NCI-H2081 (cell line): ENCODE measurements around the gene TRPM4.
"Not testable (repeated sequence)": the region's sequence is repeated elsewhere in the genome, so short reads cannot be mapped to it uniquely, and the experiment has no call there.

Experiments
- DNase-seq, 2 experiments: peaks; one replicate each; lab custom pipeline; 2025; lab: John Stamatoyannopoulos, UW

The TRPM4 gene

DNA sequence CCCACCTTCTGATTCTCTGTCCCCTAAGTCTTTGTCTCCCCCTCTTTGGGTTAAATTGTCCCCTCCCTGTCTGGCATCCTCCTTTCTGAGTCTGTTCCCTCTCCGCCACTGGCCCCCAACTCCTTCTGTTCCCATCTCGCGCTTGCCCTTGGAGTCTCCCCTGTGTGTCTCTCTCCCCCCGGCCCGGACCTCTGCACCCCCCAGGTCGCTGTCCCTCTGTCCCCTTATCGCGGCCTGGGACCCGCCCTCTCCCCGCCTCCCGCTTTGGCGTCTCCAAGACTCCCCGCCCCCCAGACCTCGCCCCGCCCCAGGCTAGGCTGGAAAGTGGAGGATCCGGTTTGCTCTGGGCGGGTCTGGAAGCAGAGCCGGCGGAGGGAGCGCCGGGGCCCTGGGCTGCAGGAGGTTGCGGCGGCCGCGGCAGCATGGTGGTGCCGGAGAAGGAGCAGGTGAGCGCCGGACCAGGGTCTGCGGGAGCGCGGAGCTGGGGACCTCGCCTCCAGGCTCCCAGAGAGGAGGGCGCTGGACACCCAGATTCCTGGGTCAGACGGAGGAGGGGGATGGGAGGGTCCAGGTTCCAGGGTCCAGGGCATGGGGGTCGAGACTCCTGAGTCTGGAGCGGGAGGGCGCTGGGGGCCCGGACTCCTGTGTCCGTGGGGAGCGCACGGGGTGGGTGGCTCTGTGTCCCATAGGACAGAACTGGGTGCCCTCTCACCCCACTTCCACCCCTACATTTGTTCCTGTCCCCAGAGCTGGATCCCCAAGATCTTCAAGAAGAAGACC lies at the start of gene TRPM4:
Gene TRPM4, plus strand, starts transcription at position 348 of the 780 bp plus-strand sequence. Its CDS starts 75 bp downstream, at position 423.
- peak; percentile 73 to 76 for DNase-seq

DNA sequence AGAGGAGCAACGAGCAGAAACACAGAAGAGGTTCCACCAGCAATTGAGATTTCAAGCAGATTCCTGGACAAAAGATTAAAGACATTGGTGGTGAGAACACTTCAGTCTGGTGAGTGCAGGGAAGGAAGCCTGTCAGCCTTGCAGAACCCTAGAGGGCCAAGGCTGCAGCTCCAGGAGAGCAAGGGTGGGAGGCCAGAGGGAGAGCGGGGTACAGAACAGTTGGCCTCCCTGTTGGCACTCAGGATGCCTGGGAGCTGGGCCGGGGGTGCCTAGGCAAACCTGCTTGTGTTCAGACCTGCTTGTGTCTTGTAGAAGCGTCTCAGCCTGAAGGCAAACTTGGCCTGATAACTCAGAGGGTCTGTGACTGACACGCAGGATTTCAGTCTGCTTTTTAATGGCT lies 48.5 kb upstream of the TRPM4 start:
- DNase-seq, result no peak

DNA sequence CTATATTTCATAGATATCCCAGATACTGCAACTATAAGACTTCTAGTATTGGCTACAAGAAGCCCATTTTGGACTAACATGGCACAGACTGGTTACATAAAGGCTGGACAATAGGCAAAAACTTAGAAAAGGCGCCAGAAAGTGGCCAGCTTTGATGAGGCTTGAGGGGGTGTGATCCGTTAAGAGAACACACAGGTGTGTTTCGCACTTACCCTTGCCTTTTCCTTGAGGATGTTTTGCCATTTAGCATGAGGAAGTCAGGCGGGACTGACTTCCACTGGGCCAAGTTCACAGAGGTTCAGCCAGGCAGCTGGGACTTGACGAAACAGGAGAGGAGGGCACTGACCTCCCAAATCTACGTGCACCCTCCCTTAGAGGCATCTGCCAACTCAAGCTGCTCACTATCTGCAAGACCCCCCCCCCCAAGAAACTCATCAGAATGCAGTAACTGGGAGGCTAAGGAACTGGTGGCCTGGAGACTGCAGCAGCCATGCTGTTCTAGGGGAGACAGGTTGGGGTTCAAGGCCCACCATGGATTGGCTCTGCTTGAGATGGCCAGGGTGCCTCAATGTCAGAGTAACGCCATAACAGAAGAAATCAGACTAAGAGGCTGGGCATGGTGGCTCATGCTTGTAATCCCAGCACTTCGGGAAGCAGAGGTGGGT lies 47.9 kb upstream of the TRPM4 start:
- DNase-seq, result no peak

DNA sequence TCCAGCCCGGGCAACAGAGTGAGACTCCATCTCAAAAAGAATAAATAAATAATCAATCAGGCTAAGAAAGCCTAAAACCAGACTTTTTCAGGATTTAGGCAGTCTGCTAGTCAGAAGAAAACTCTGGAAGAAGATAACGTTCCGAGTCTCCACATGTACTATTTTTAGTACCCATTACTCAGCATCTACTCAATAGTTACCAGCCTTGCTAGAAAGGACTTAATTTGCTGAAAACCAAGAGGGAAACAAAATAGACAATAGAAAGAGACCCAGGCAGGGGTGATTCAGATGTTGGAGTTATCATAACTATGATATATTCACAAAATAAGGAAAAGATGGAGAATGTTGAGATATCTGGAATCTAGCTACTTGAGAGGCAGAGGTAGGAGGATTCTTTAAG lies 47.0 kb upstream of the TRPM4 start:
- DNase-seq, result no peak

DNA sequence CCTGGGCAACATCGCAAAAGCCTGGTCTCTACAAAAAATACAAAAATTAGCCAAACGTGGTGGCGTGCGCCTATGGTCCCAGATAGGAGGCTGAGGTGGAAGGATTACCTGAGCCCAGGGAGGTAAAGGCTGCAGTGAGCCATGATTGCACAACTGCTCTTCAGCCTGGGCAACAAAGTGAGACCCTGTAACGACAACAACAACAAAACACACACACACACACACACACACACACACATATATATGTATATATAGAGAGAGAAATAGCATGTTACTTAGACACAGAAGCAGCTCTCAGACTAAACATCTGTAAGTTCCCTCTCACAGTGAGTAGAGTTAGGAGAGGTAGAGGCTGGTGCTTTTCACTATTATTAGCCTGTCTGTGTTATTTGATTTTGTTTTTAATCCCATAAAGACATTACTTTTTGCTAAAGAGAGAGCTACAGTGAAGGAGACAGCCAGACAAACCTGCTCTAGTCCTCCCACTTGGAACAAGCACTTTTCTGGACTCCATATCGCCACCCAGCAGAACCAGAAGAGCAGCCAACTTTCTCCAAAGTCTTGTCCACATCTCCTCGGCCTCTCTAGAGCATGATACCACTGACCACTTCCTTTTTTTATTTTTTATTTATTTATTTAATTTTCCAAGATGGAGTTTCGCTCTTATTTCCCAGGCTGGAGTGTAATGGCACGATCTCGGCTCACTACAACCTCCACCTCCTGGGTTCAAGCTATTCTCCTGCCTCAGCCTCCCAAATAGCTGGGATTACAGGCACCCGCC lies 46.2 kb upstream of the TRPM4 start:
- DNase-seq, result no peak

DNA sequence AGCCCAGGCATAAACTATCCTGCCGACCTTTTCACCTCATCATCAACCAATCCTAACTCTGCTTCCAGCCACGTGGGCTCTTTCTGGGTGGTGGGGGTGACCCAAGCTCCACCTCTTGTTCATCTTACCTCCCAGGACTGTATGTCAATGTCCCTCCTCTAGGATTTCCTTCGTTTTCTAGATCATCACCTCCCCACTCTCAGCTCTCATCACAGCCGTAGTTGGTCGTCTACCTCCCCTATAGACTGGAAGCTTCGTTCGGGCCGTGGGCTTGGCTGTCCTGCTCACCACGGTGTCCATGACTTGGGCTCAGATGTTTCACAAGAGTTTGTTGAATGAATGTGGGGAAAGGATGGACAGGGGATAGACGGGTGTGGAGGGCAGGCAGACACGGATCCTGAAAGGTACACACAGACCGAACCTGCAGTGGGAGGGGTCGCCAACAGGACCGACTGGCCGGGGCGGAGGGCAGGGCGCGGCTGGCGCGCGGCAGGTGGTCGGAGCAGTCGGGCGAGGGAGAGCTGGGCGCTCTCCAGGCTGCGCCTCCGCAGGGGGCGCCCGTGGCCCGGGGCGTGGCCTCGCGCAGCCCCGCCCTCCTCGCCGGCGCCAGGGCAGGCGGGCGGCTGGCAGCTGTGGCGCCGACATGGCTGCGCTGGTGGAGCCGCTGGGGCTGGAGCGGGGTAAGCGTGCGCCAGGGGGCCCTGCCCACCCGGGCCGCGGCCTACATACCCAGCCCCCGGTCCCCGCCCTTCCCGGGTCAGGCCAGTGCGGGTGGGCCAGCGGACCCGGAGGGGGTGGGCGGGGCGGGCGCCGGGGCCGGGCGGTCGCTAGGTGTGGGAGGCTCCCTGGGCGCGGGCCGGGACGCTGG lies 43.6 kb upstream of the TRPM4 start, which contains the start of gene LIN7B:
Gene LIN7B, plus strand, starts transcription at position 609 of the 868 bp plus-strand sequence. Its CDS starts 35 bp downstream, at position 644.
- peak; percentile 37 to 62 for DNase-seq

DNA sequence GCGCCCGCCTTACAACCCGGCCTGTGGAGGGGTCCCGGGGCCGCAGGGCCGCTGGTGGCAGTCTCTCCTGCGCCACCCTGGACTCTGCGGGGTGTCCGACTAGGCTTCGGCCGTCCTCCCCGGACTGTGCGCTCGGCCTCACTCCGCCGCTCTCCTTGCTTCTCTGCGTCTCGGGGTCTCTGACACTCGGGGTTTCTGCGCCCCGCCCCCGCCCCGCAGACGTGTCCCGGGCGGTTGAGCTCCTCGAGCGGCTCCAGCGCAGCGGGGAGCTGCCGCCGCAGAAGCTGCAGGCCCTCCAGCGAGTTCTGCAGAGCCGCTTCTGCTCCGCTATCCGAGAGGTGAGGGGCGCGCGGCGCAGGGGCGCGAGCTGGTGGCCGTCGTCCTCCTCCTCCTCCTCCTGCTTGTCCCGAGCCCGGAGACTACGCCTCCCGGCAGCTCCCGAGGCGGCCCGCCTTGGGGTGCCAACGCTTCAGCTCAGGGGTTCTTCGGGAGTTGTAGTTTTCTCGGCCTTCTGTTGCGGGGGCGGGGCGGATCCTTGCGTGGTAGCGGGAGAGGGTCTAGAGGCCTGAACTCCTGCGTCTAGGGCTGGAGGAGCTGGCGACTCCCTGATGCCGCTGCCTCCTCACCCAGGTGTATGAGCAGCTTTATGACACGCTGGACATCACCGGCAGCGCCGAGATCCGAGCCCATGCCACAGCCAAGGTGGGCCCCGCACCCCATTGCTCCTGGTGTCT lies 42.8 kb upstream of the TRPM4 start:
- no peak for DNase-seq

DNA sequence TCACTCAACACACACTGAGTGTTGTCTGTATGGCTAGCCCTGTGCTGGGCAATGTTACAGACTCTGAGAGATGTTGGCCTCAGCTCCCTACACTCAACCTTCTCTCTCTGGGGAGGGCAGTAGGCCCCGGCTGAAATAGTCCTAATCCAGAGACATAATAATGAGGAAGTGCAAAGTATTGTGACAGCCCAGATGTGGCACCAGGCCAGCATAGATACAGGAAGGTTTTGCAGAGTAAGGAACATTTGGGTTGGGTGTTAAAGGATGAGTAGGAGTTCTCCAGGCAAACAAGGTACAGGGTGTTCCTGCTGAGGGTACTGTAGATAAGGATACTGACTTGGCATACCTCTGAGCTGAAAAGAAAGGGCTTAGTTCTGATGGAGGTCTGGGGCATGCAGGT lies 41.0 kb upstream of the TRPM4 start:
- no peak for DNase-seq

DNA sequence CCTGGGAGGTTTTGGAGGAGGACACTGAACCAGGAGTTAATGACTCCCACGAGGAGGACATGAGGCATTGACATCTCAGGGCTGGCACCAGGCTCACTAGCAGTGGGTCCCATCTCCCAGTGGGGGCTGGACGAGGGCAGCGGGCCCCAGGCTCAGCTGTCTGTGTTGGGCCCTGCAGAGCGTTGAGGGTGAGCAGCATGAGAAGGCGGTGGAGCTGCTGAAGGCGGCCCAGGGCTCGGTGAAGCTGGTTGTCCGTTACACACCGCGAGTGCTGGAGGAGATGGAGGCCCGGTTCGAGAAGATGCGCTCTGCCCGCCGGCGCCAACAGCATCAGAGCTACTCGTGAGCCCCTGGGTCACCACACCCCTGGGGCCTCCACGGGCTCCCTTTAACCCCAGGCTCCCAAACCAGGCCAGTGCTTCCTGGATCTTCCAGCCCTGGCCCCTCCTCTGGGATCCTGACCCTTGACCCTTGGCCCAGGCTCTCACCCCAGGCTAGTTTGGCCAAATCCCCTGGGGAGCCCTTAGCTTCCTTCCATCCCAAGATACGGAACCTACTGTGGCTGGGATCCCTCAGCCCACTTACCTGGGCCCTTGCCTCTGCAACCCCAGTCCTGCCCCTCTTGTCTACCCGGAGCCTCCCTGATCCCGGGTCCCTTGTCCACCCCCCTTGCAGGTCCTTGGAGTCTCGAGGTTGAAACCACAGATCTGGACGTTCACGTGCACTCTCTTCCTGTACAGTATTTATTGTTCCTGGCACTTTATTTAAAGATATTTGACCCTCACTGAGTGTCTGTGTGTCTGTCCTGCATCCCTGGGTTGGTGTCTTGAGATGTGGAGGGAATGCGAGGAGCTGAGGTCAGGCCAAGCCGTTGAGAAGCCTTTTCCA lies 39.7 kb upstream of the TRPM4 start:
- no peak for DNase-seq

DNA sequence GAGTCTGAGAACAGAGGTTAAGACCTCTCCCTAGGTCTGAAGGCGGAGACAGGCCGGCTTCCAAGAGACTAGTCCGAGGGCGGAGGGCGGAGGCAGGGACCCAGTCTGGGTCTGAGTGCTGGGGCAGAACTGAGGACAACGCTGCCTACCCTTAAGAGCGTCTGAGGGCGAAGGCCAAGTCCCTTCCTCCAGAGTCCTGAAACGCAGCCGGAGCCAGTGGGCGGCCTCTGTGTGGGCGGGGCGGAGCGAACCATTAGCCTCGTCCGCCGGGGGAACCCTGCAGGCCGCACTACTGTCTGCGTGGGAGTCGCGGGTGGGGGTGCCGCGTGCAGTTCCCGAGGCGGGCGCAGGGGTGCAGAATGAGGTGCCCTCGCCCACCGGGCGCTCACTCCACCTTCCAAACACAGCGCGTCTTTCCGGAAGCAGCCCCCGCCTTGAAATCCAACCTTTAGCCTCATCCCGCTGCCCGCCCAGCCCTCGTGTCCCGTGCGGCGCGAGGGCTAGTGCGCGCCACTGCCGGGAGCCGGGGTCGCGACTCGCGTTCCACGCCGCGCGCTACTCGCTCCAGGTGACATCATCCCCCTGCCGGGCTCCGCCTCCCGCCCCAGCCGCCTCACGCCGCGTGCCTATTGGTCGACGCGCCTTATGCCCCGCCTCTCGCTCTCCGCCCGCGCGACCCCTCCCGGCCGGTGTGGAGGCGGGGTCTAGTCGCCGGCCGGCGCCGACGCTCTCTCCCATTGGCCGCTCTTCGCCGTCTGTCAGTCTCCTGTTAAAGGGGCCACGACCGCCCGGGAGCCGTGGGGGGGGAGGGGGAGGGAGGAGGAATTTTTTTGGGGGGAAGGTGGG lies 38.8 kb upstream of the TRPM4 start, which contains the start of gene C19orf73:
Gene C19orf73, minus strand, starts transcription at position 579 of the 846 bp plus-strand sequence. Its CDS starts 121 bp downstream, at position 458.
- DNase-seq, result peak; percentile 88 to 95

DNA sequence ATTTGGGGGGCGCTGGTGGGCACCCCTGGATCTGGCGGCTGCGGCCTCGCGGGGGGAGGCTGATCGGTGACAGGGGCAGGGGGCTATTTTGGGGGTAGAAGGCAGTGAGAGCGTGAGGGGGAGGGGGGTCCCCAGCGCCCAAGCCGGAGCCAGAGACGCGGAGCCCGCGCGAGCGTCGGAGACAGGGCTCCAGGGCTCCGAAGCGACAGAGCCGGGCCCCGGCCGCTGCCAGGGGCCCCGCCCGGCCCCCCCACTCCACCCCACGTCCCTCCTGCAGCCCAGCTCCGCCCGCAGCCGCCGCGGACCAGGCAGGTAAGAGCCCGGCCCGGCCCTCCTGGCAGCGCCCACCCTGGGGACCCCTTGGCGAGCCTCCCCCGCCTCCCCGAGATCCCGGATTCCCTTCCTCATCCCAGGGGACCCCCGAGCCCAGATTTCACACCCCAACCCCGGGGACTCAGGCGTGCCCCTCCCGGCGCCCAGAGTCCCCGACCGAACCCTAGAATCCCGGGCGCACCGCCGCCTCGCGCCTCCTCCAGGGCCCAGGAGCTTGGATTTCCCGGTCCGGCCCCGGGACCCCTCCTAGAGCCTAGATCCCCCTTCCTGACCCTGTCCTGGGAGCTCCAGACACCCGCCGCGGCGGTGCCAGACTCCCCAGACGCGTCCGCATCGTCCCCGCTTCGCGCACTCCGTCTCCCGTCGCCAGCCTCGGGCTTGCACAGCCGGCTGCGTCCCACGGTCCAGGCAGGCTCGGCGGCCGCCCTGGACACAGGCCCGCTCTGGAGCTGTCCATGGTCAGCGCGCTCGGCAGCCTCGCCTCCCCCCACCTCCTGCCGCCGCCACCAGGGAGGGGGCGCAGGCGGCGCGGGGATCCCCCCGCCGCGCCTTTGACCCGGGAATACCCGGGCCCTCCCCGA lies 37.9 kb upstream of the TRPM4 start, which contains the start of gene PPFIA3:
Gene PPFIA3, plus strand, starts transcription at position 134 of the 914 bp plus-strand sequence. CDS start 8,330 bp downstream, outside the sequence.
- peak in 1 of 2 experiments; percentile 24 for DNase-seq

DNA sequence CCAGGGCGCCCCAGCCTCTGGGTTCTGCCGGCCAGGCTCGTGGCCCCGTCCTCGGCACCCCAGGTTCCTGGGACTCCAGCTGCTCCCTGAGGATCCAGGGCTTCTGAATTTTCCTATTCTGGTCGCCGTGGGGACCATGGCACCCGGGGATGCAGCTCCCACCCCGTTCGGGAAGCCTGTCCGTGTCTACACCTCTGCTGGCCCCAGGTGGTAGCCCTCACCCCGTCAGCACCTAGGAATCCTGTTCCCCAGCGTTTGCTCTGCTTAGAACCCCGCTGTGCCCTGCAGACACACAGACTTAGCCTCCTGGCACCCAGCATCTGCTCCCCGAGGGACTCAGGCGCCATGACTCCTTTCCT lies 37.3 kb upstream of the TRPM4 start:
- no peak for DNase-seq

DNA sequence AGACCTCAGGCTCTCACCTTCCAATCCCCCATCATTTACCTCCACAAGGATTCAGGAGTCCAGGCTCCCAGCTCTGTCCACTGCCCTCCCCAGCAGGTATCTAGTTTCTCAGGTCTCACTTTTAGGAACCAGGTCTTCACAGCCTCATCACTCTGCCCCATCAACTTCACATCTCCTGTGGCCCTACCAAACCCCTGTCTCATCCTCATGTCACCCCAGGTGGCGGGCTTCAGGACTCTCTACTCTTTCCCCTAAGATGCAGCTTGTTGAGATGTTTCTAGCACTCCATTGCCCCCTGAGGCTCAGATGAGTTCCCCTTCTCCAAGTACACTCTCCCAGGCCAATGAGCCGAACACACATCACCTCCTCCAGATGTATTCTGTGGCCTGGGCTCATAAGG lies 36.7 kb upstream of the TRPM4 start:
- DNase-seq, result no peak

DNA sequence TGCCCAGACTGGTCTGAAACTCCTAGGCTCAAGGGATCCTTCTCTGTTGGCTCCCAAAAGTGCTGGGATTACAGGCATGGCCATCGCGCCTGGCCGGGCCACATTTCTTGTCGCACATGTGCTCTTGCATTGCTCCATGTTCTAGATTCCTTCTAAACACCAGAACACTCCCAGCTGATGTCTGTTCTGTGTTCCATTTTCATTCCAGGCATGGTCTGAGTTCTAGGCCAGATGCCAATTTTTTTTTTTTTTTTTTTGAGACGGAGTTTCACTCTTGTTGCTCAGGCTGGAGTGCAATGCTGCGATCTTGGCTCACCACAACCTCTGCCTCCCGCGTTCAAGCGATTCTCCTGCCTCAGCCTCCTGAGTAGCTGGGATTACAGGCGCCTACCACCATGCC lies 35.8 kb upstream of the TRPM4 start:
- DNase-seq, result not testable (repeated sequence)

DNA sequence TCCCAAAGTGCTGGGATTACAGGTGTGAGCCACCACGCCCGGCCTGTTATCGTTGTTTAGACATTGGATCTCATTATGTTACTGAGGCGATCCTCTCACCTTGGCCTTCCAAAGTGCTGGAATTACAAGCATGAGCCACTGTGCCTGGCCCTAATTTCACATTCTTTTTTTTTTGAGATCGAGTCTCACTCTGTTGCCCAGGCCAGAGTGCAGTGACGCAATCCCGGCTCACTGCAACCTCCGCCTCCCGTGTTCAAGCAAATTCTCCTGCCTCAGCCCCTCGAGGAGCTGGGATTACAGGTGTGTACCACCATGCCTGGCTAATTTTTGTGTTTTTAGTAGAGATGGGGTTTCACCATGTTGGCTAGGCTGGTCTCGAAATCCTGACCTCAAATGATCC lies 34.3 kb upstream of the TRPM4 start:
- not testable (repeated sequence) for DNase-seq

DNA sequence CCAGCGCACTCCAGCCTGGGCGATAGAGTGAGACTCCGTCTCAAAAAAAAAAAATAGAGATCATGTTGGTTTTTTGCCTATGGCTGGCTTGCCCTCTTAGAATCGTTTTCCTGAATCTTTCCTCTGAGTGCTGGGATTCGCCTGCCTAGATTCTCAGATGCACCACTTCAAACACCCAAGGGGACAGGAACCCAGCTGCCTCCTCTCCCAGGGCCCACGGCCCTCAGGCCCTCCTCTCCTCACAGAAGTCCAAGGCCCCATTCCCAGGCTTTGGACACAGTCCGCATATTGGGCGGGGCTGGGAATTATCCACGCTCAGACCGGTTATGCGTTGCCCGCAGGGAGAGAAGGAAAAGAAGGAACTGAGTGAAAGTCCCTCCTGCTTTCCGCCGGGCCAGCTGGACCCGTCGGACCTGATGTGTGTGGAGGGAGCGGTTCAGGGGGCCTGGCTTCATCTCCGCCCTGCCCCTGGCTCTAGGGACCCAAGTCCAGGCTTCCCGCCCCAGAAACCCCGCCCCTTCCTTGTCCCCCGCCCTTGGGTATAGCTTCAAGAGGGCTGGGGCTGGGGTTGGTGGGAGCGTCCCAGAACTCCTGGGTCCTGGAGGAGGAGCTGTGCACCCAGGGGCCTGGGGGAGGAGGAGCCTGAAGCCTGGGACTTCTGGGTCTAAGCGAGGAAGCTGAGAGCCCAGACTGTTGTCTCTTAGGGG lies 32.4 kb upstream of the TRPM4 start:
- no peak for DNase-seq

DNA sequence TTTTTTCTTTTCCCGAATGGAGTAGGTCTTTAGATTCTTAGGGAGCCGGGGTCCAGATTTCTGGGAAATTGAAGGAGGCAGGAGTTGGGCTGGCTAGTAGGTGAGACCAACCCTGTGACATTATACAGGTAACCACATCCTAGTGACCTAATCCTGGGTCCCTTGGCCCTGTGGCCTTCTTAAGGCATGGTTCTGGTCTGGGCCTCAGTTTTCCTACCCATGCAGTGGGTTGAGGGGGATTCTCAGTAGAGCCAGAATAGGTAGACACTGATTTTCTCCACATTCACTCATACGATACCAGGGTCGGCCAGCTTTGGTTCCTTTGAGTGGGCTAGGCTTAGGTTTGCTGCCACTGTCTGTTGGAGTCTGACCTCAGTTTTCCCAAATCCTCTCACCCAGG lies 31.0 kb upstream of the TRPM4 start:
- DNase-seq, result no peak
